Measurements from ENCODE around the gene EBLN1.
"Not testable (repeated sequence)": the region's sequence is repeated elsewhere in the genome, so short reads cannot be mapped to it uniquely, and the experiment has no call there.

The EBLN1 gene

GRCh38 chr10:22228167-22228938, 10.5 kb upstream of the EBLN1 start:
- no peak for DNase-seq (ENCODE audit: low spot score)

GRCh38 chr10:22226599-22226998, 8.8 kb upstream of the EBLN1 start:
- DNase-seq (ENCODE audit: low spot score), result no peak

GRCh38 chr10:22222236-22223190, 4.7 kb upstream of the EBLN1 start:
- DNase-seq (ENCODE audit: low spot score), result peak; percentile 36

GRCh38 chr10:22219308-22219707, 1.5 kb upstream of the EBLN1 start:
- no peak for DNase-seq (ENCODE audit: low spot score)

GRCh38 chr10:22218448-22218847, 633 bp upstream of the EBLN1 start:
- no peak for DNase-seq (ENCODE audit: low spot score)

- not testable (repeated sequence) for DNase-seq (ENCODE audit: low spot score)
Measured at GRCh38 chr10:22217084-22217483, 731 bp downstream of the EBLN1 start.

- no peak for DNase-seq (ENCODE audit: low spot score)
Measured at GRCh38 chr10:22210267-22210666, 7.5 kb downstream of the EBLN1 start.

- DNase-seq (ENCODE audit: low spot score), result no peak
Measured at GRCh38 chr10:22193945-22194344, 23.9 kb downstream of the EBLN1 start.

- no peak for DNase-seq (ENCODE audit: low spot score)
Measured at GRCh38 chr10:22185586-22185985, 32.2 kb downstream of the EBLN1 start.

GRCh38 chr10:22183771-22184461, 33.9 kb downstream of the EBLN1 start:
- no peak for DNase-seq (ENCODE audit: low spot score)

- DNase-seq (ENCODE audit: low spot score), result no peak
Measured at GRCh38 chr10:22180724-22181123, 37.1 kb downstream of the EBLN1 start.

- DNase-seq (ENCODE audit: low spot score), result no peak
Measured at GRCh38 chr10:22174442-22174841, 43.4 kb downstream of the EBLN1 start.

GRCh38 chr10:22171131-22171530, 46.7 kb downstream of the EBLN1 start:
- no peak for DNase-seq (ENCODE audit: low spot score)

GRCh38 chr10:22170582-22170981, 47.2 kb downstream of the EBLN1 start:
- DNase-seq (ENCODE audit: low spot score), result no peak

GRCh38 chr10:22159979-22160378, 57.8 kb downstream of the EBLN1 start:
- DNase-seq (ENCODE audit: low spot score), result no peak

GRCh38 chr10:22159180-22159579, 58.6 kb downstream of the EBLN1 start:
- DNase-seq (ENCODE audit: low spot score), result no peak
